Measurements from ENCODE around the gene ZFR. TPM values are rescaled to one million over a fixed set of nuclear protein-coding genes. Genes with fewer than 3 reads are reported as not detected.

Gene ZFR
- total RNA-seq, 1 experiment from 2014 or later = 92.0 TPM

Other genes with a start within 250 kb of the ZFR start
- 9.7 and 17.1 TPM in 2 replicates for gene MTMR12, start 131.8 kb downstream of the ZFR start, total RNA-seq (2014; rRNA removed)
- 153 and 288 TPM in 2 replicates for gene SUB1, start 140.8 kb upstream of the ZFR start, total RNA-seq (2014; rRNA removed)